DOHH2 (cell line): Measurements from ENCODE around the gene BSPRY.

Experiments
- H3F3A ChIP-seq: fragments of 200-600 bp; sonication (generic), shearing (Covaris generic); 2 replicates; pipeline ENCODE4 v1.6.0; 2016; ENCODE audit warnings: antibody characterized with exemption, mild to moderate bottlenecking; ENCODE audit not compliant: control insufficient read depth, insufficient read depth
- H3K27ac ChIP-seq: fragments of 200-600 bp; sonication (generic); 2 replicates; pipeline ENCODE4 v1.5.1; 2014; ENCODE audit warnings: low read depth, mild to moderate bottlenecking, low read length, moderate library complexity
- H3K27me3 ChIP-seq: fragments of 200-600 bp; sonication (generic); 2 replicates; pipeline ENCODE4 v1.6.1; 2014; ENCODE audit warnings: mild to moderate bottlenecking, low read length, mixed read lengths; ENCODE audit not compliant: control insufficient read depth
- H3K36me3 ChIP-seq: fragments of 200-600 bp; sonication (generic); 2 replicates; pipeline ENCODE4 v1.6.1; 2014; ENCODE audit warnings: mild to moderate bottlenecking, low read length, moderate library complexity, mixed read lengths; ENCODE audit not compliant: control insufficient read depth
- H3K4me1 ChIP-seq: fragments of 200-600 bp; sonication (generic); 2 replicates; pipeline ENCODE4 v1.6.1; 2014; ENCODE audit warnings: mild to moderate bottlenecking, low read length, mixed read lengths; ENCODE audit not compliant: control insufficient read depth
- H3K4me2 ChIP-seq: fragments of 200-600 bp; sonication (generic); 2 replicates; pipeline ENCODE4 v1.6.0; 2014; ENCODE audit warnings: mild to moderate bottlenecking, low read length, moderate library complexity
- H3K4me3 ChIP-seq: fragments of 200-600 bp; sonication (generic); 2 replicates; pipeline ENCODE4 v1.5.1; 2014; ENCODE audit warnings: mild to moderate bottlenecking, low read length, mixed read lengths
- H3K79me2 ChIP-seq: fragments of 200-600 bp; sonication (generic); 2 replicates; pipeline ENCODE4 v1.6.1; 2014; ENCODE audit warnings: mild to moderate bottlenecking, low read length, mixed read lengths; ENCODE audit not compliant: control insufficient read depth
- H3K9me2 ChIP-seq: fragments of 200-600 bp; sonication (generic); replicated peaks from 2 replicates; pipeline ENCODE4 v1.6.1; 2014; ENCODE audit warnings: mild to moderate bottlenecking, low read length, mixed read lengths; ENCODE audit not compliant: control insufficient read depth
- H3K9me3 ChIP-seq: fragments of 200-600 bp; sonication (generic); 2 replicates; pipeline ENCODE4 v1.6.1; 2014; ENCODE audit warnings: antibody characterized with exemption, low read length, mixed read lengths; ENCODE audit not compliant: control insufficient read depth, insufficient read depth
- H4K20me1 ChIP-seq: fragments of 200-600 bp; sonication (generic); 2 replicates; pipeline ENCODE4 v1.6.0; 2014; ENCODE audit warnings: low read depth, mild to moderate bottlenecking, antibody characterized with exemption, low read length, moderate library complexity; ENCODE audit not compliant: control insufficient read depth, insufficient read depth
- EZH2phosphoT487 ChIP-seq: fragments of 200-600 bp; sonication (generic); IDR thresholded peaks from 2 replicates; pipeline ENCODE4 v1.6.1; 2017; ENCODE audit warnings: borderline replicate concordance, mild to moderate bottlenecking, antibody characterized with exemption, low read length, moderate library complexity, mixed read lengths
- TF ChIP-seq, protein P1 (sequence below): fragments of 200-600 bp; sonication (generic); IDR thresholded peaks from one replicate; pipeline ENCODE4 v1.5.1; 2014; ENCODE audit warnings: antibody characterized with exemption, mild to moderate bottlenecking, low read depth, low read length; ENCODE audit not compliant: poor library complexity, severe bottlenecking

The BSPRY gene

DNA sequence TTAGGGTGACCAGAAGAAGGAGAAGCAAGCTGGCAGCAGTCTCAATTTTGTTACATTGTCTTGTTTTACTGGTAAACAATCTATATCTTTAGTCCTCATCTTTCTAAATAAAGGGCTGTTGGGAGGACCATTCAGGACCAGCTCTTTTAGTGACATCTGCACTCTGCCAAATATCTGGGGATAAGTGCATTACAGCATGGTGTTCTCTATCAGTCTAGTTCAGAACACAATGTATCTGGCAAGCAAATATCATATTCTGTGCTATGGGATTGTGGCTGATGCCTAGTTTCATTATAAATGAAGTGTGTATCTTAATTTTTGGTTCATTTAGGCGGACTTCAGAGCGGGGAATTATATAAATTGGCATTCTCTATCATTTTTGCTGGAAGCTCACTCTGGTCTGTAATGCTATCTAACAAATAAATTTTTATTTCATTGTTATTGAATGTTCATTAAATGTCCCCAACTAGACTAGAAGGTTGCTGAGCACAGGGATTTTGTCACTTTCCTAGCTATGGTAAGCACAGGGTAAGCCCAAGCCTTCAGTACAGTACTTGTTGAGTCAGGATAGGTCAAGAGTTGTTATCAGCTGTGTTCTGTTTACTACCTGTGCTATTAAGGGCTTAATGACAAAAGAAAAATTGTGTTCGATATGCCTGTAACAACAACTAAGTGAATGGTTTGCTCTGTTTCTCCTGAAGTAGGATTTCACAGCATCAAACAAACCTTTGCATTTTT, 21.1 kb upstream of the BSPRY start:
- no peaks in the 10 kb centered on the region for H3K9me2 ChIP-seq
- H3K27me3 ChIP-seq = peaks cover 4% of the 10 kb centered on the region; the same call in 1 of the 2 replicates
- no peaks in the 10 kb centered on the region for H3K36me3 ChIP-seq

DNA sequence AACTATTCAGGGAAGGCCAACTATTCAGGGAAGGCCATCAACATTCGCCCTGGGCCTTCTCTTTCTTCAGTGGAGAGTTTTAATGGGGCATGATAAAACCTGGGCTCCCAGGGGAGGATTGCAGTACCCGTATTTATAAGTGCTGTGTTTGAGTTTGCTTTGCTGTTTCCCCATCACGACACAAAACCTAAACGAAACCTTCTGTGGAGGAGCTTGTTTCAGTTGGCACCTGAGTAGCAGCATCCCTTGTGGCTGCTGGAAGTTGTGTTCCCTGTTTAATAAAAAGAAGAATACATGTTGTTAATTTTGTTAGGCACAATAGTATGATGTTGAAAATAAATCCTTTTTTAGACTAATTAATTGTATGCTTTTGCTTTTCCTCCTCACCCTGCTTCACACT, 17.6 kb upstream of the BSPRY start:
- Histone ChIP-seq H3K4me1 (no peaks in the 10 kb centered on the region), H3K9me3 (no peaks in the 10 kb centered on the region), H3K79me2 (no peaks in the 10 kb centered on the region), H3K9me2 (no peaks in the 10 kb centered on the region), H3K36me3 (no peaks in the 10 kb centered on the region), H3K27ac (no peak overlapping the region), H3K27me3 (no peaks in the 10 kb centered on the region), H3F3A (peaks cover under 1% of the 10 kb centered on the region; the same call in 1 of the 2 replicates), H4K20me1 (no peaks in the 10 kb centered on the region), H3K4me2 (no peak overlapping the region), H3K4me3 (no peak overlapping the region)
- no peak for TF ChIP-seq EZH2phosphoT487
- TF ChIP-seq, protein P1, sequence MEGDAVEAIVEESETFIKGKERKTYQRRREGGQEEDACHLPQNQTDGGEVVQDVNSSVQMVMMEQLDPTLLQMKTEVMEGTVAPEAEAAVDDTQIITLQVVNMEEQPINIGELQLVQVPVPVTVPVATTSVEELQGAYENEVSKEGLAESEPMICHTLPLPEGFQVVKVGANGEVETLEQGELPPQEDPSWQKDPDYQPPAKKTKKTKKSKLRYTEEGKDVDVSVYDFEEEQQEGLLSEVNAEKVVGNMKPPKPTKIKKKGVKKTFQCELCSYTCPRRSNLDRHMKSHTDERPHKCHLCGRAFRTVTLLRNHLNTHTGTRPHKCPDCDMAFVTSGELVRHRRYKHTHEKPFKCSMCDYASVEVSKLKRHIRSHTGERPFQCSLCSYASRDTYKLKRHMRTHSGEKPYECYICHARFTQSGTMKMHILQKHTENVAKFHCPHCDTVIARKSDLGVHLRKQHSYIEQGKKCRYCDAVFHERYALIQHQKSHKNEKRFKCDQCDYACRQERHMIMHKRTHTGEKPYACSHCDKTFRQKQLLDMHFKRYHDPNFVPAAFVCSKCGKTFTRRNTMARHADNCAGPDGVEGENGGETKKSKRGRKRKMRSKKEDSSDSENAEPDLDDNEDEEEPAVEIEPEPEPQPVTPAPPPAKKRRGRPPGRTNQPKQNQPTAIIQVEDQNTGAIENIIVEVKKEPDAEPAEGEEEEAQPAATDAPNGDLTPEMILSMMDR = no peak

More for the DNA sequence above, 21.1 kb upstream of the BSPRY start:
- Histone ChIP-seq H3K9me3 (no peaks in the 10 kb centered on the region), H3K4me3 (no peak overlapping the region), H3K4me1 (no peaks in the 10 kb centered on the region), H3K79me2 (no peaks in the 10 kb centered on the region), H4K20me1 (no peaks in the 10 kb centered on the region), H3K4me2 (no peak overlapping the region), H3K27ac (no peak overlapping the region), H3F3A (no peaks in the 10 kb centered on the region)
- no peak for TF ChIP-seq EZH2phosphoT487
- TF ChIP-seq, protein P1 = no peak

DNA sequence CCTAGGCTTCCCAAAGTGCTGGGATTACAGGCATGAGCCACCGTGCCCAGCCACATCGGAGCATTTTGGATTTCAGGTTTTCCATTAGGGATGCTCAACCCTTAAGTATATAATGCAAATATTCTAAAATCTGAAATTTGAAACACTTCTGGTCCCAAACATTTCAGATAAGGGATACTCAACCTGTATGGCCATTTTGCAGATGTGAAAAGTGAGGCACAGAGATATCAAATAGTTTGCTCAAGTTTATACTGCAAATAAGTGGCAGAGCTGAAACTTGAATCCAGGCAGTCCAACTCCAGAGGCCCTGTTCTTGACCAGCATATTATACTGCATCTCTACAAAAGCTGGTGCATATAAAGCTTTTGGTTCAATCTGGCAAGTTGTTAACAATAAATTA, 11.6 kb upstream of the BSPRY start:
- H3K79me2 ChIP-seq = no peaks in the 10 kb centered on the region
- H4K20me1 ChIP-seq = no peaks in the 10 kb centered on the region
- H3K27ac ChIP-seq = no peak overlapping the region
- peaks cover 12% of the 10 kb centered on the region for H3K4me1 ChIP-seq
- H3K9me3 ChIP-seq = no peaks in the 10 kb centered on the region
- peaks cover 3% of the 10 kb centered on the region; the same call in 1 of the 2 replicates for H3F3A ChIP-seq
- TF ChIP-seq EZH2phosphoT487 = no peak
- TF ChIP-seq, protein P1 = no peak
- H3K9me2 ChIP-seq = no peaks in the 10 kb centered on the region
- no peak overlapping the region for H3K4me2 ChIP-seq
- no peaks in the 10 kb centered on the region for H3K36me3 ChIP-seq
- H3K4me3 ChIP-seq = no peak overlapping the region
- no peaks in the 10 kb centered on the region for H3K27me3 ChIP-seq
